H1 (cell line): Measurements from ENCODE around the gene KCTD16. TPM values are rescaled to one million over a fixed set of nuclear protein-coding genes. Genes with fewer than 3 reads are reported as not detected.

Experiments used
- CTCF ChIA-PET: fragments of 300-600 bp; sonication (Branson Sonifier 250); formaldehyde crosslinking; loops from one replicate; lab custom pipeline; 2021; ENCODE audit not compliant: partially characterized antibody; lab: Charles Lee
- POLR2A ChIA-PET: fragments of 300-600 bp; sonication (Branson Sonifier 250); formaldehyde crosslinking; loops from one replicate; lab custom pipeline; 2021; ENCODE audit warnings: inconsistent platforms; ENCODE audit not compliant: partially characterized antibody; lab: Charles Lee
- DNase-seq, 2 experiments: peaks; one replicate each; pipeline versions ENCODE4 v3.0.0 to v3.0.0-alpha.2; 2010 to 2022; ENCODE audit warnings: low spot score in 2 of 2, low read depth in 1 of 2, mixed read lengths in 1 of 2
- FAIRE-seq: peaks from 2 replicates; lab custom pipeline; 2011; peaks lifted over from hg19 to GRCh38; lab: Jason Lieb, UNC
- H2AFZ ChIP-seq: 2 replicates; pipeline ENCODE4 v1.8.1; 2012; ENCODE audit warnings: low read length, inconsistent platforms
- H2AK5ac ChIP-seq: 2 replicates; pipeline ENCODE4 v1.6.1; 2013; ENCODE audit warnings: low read depth, low read length
- H2BK120ac ChIP-seq: replicated peaks from 2 replicates; pipeline ENCODE3; 2013; ENCODE audit warnings: low read depth, low read length, inconsistent platforms
- H2BK12ac ChIP-seq: 2 replicates; pipeline ENCODE4 v1.6.1; 2013; ENCODE audit warnings: low read depth, low read length
- H2BK15ac ChIP-seq: 2 replicates; pipeline ENCODE4 v1.6.1; 2013; ENCODE audit warnings: low read length
- H2BK20ac ChIP-seq: 2 replicates; pipeline ENCODE4 v1.6.1; 2013; ENCODE audit warnings: low read length
- H2BK5ac ChIP-seq: 2 replicates; pipeline ENCODE4 v1.6.1; 2013; ENCODE audit warnings: low read depth, low read length
- H3K14ac ChIP-seq: 2 replicates; pipeline ENCODE4 v1.6.1; 2013; ENCODE audit warnings: inconsistent platforms; ENCODE audit not compliant: insufficient read length
- H3K18ac ChIP-seq: 2 replicates; pipeline ENCODE4 v1.6.1; 2013; ENCODE audit warnings: low read length; ENCODE audit errors: extremely low read depth
- H3K23ac ChIP-seq: 2 replicates; pipeline ENCODE4 v1.6.1; 2013; ENCODE audit warnings: inconsistent platforms; ENCODE audit not compliant: insufficient read length
- H3K23me2 ChIP-seq: 2 replicates; pipeline ENCODE4 v1.6.1; 2013; ENCODE audit warnings: low read depth, low read length
- H3K27ac ChIP-seq: 2 replicates; pipeline ENCODE4 v1.6.1; 2011; ENCODE audit warnings: low read depth, low read length, inconsistent platforms
- H3K27me3 ChIP-seq, 4 experiments: replicated peaks in 1 of 4; 1 replicate in 1 of 4; 2 replicates in 3 of 4; pipeline versions ENCODE4 v1.6.1 to v1.8.1; 2011 to 2013; ENCODE audit warnings: low read length in 3 of 4, mild to moderate bottlenecking in 3 of 4, inconsistent platforms in 2 of 4, mixed read lengths in 2 of 4, moderate library complexity in 1 of 4; ENCODE audit not compliant: control insufficient read depth in 3 of 4, insufficient read depth in 3 of 4; ENCODE audit errors: extremely low read depth in 1 of 4
- H3K36me3 ChIP-seq, 4 experiments: 2 replicates each; pipeline versions ENCODE4 v1.6.1 to v1.8.1; 2011 to 2013; ENCODE audit warnings: mild to moderate bottlenecking in 4 of 4, low read length in 3 of 4, moderate library complexity in 2 of 4, control low read depth in 1 of 4, inconsistent platforms in 1 of 4; ENCODE audit not compliant: insufficient read depth in 4 of 4, control insufficient read depth in 2 of 4
- H3K4ac ChIP-seq: replicated peaks from 2 replicates; pipeline ENCODE3; 2013; ENCODE audit warnings: low read length, low read depth, mixed read lengths, inconsistent platforms; ENCODE audit not compliant: insufficient read length
- H3K4me1 ChIP-seq, 4 experiments: replicated peaks in 1 of 4; 1 replicate in 1 of 4; 2 replicates in 3 of 4; pipeline versions ENCODE4 v1.6.1 to v1.8.1; 2011 to 2013; ENCODE audit warnings: low read length in 3 of 4, inconsistent platforms in 2 of 4, mixed read lengths in 1 of 4; ENCODE audit not compliant: insufficient read depth in 4 of 4, control insufficient read depth in 3 of 4
- H3K4me2 ChIP-seq, 2 experiments: 2 replicates each; pipeline versions ENCODE4 v1.6.1 to v1.8.1; 2011 to 2013; ENCODE audit warnings: low read depth in 2 of 2, low read length in 2 of 2, control low read depth in 1 of 2, inconsistent platforms in 1 of 2, mild to moderate bottlenecking in 1 of 2; ENCODE audit not compliant: insufficient read depth in 1 of 2
- H3K4me3 ChIP-seq, 4 experiments: fragments of 200-600, 300-600 bp in 1 of 4; sonication (generic), shearing (Covaris generic), sonication (Bioruptor Twin) in 1 of 4; 2 replicates each; pipeline versions ENCODE4 v1.5.1 to v1.8.1; 2011 to 2016; ENCODE audit warnings: low read length in 4 of 4, low read depth in 3 of 4, control low read depth in 2 of 4, inconsistent platforms in 2 of 4, mild to moderate bottlenecking in 2 of 4, mixed read lengths in 1 of 4, moderate library complexity in 1 of 4; ENCODE audit not compliant: insufficient read depth in 2 of 4; ENCODE audit errors: extremely low read depth in 1 of 4
- H3K56ac ChIP-seq: replicated peaks from 2 replicates; pipeline ENCODE3; 2013; ENCODE audit warnings: low read depth, mild to moderate bottlenecking, mixed read lengths, low read length, inconsistent platforms; ENCODE audit not compliant: insufficient read length
- H3K79me1 ChIP-seq: 2 replicates; pipeline ENCODE4 v1.6.1; 2013; ENCODE audit warnings: low read depth, low read length, control low read depth
- H3K79me2 ChIP-seq, 2 experiments: 2 replicates each; pipeline versions ENCODE4 v1.6.1 to v1.8.1; 2012 to 2013; ENCODE audit warnings: low read length in 2 of 2, mild to moderate bottlenecking in 2 of 2, inconsistent platforms in 1 of 2; ENCODE audit not compliant: insufficient read depth in 2 of 2, control insufficient read depth in 1 of 2
- H3K9ac ChIP-seq, 4 experiments: replicated peaks in 1 of 4; 1 replicate in 1 of 4; 2 replicates in 3 of 4; pipeline versions ENCODE4 v1.6.1 to v1.8.1; 2011 to 2013; ENCODE audit warnings: low read depth in 3 of 4, low read length in 3 of 4, control low read depth in 2 of 4, mild to moderate bottlenecking in 2 of 4, moderate library complexity in 2 of 4, inconsistent platforms in 1 of 4; ENCODE audit errors: extremely low read depth in 1 of 4
- H3K9me3 ChIP-seq, 2 experiments: 2 replicates each; pipeline versions ENCODE4 v1.6.1 to v1.8.1; 2012 to 2013; ENCODE audit warnings: mild to moderate bottlenecking in 2 of 2, moderate library complexity in 2 of 2, control low read depth in 1 of 2, inconsistent platforms in 1 of 2, low read depth in 1 of 2, low read length in 1 of 2, mixed read lengths in 1 of 2; ENCODE audit not compliant: insufficient read depth in 2 of 2
- H4K20me1 ChIP-seq, 2 experiments: replicated peaks in 1 of 2; 2 replicates each; pipeline versions ENCODE3 to v1.8.1; 2011 to 2013; ENCODE audit warnings: inconsistent platforms in 2 of 2, low read length in 2 of 2, mild to moderate bottlenecking in 1 of 2; ENCODE audit not compliant: insufficient read depth in 2 of 2, control insufficient read depth in 1 of 2
- H4K5ac ChIP-seq: 2 replicates; pipeline ENCODE4 v1.6.1; 2013; ENCODE audit warnings: low read length, low read depth, mixed read lengths, inconsistent platforms; ENCODE audit not compliant: insufficient read length
- H4K8ac ChIP-seq: 2 replicates; pipeline ENCODE4 v1.8.0; 2013; ENCODE audit warnings: mild to moderate bottlenecking, moderate library complexity, low read length, inconsistent platforms; ENCODE audit not compliant: insufficient read depth; ENCODE audit errors: extremely low read depth
- H4K91ac ChIP-seq: replicated peaks from 2 replicates; pipeline ENCODE3; 2013; ENCODE audit warnings: low read length, mixed read lengths, inconsistent platforms; ENCODE audit not compliant: insufficient read length
- ATF2 ChIP-seq: IDR thresholded peaks from 2 replicates; pipeline ENCODE4 v1.6.1; 2012; ENCODE audit warnings: low read length, inconsistent platforms
- ATF3 ChIP-seq: IDR thresholded peaks from 2 replicates; pipeline ENCODE4 v1.6.1; 2011; ENCODE audit warnings: low read depth, mild to moderate bottlenecking, low read length; ENCODE audit not compliant: insufficient read depth
- BCL11A ChIP-seq, 2 experiments: IDR thresholded peaks; one replicate each; pipeline ENCODE4 v1.6.1; 2011; ENCODE audit warnings: low read depth in 2 of 2, low read length in 2 of 2, mild to moderate bottlenecking in 2 of 2
- BRCA1 ChIP-seq: IDR thresholded peaks from 2 replicates; pipeline ENCODE4 v1.6.1; 2012; ENCODE audit warnings: low read depth, low read length, improper control_type of control experiment
- CBX5 ChIP-seq: fragments of 300-800, 300-1000 bp; sonication (generic); IDR thresholded peaks from 2 replicates; pipeline ENCODE4 v1.7.1; 2016; ENCODE audit warnings: antibody characterized with exemption, low read length, low read depth
- CBX8 ChIP-seq: fragments of 300-800, 300-1000 bp; sonication (generic); IDR thresholded peaks from 2 replicates; pipeline ENCODE4 v1.7.1; 2016; ENCODE audit warnings: low read depth, low read length, borderline replicate concordance
- CHD1 ChIP-seq: IDR thresholded peaks from 2 replicates; pipeline ENCODE4 v1.6.1; 2012; ENCODE audit warnings: low read depth, low read length, improper control_type of control experiment
- GTF2F1 ChIP-seq: IDR thresholded peaks from 2 replicates; pipeline ENCODE4 v1.6.1; 2012; ENCODE audit warnings: low read depth, low read length, improper control_type of control experiment, borderline replicate concordance
- KDM1A ChIP-seq: fragments of 200-600, 300-600 bp; sonication (generic); IDR thresholded peaks from 2 replicates; pipeline ENCODE4 v1.7.1; 2016; ENCODE audit warnings: mild to moderate bottlenecking, low read length, borderline replicate concordance
- KDM4A ChIP-seq: IDR thresholded peaks from one replicate; pipeline ENCODE4 v1.7.1; 2012; ENCODE audit warnings: low read depth, mild to moderate bottlenecking, moderate library complexity, low read length, inconsistent platforms; ENCODE audit not compliant: severe bottlenecking
- RXRA ChIP-seq: IDR thresholded peaks from 2 replicates; pipeline ENCODE4 v1.6.1; 2011; ENCODE audit warnings: low read depth, mild to moderate bottlenecking, low read length, moderate library complexity; ENCODE audit not compliant: insufficient read depth
- SP2 ChIP-seq: IDR thresholded peaks from 2 replicates; pipeline ENCODE4 v1.6.1; 2012; ENCODE audit warnings: mild to moderate bottlenecking, low read length, inconsistent platforms
- WGBS, 2 experiments: shearing (Covaris generic) in 1 of 2; methylation state at CpG; one replicate each; pipeline versions ENCODE4 v1.1.6 to v1.1.7; 2013 to 2015; ENCODE audit warnings: low lambda C conversion rate in 2 of 2, mixed read lengths in 2 of 2, inconsistent platforms in 1 of 2, low coverage in 1 of 2, missing lambda C conversion rate in 1 of 2; ENCODE audit not compliant: insufficient replicate concordance in 2 of 2, insufficient coverage in 1 of 2, insufficient read length in 1 of 2; ENCODE audit errors: extremely low coverage in 1 of 2, missing lambda C conversion rate in 1 of 2; 5-methylcytosine and 5-hydroxymethylcytosine counted together
- polyA plus RNA-seq, 7 experiments: library from polyadenylated mRNA; depleted of rRNA in 3 of 7; stranded (reverse) in 5 of 7; unstranded in 2 of 7; fragments of >200 nt in 5 of 7; fragments of 200-250 nt in 2 of 7; gene quantifications; 1 replicate in 5 of 7; 2 replicates in 1 of 7; 4 replicates in 1 of 7; pipeline versions ENCODE4 v1.2.1 to v1.2.3, GENCODE V29; 2011 to 2013; ENCODE audit warnings: missing spikeins in 2 of 7, mixed read lengths in 2 of 7
- total RNA-seq: library from RNA; stranded (reverse); fragmentation: NEBNext Ultra II Directional; extraction: Animal tissue kit (Norgen Biotek cat#: 25700); gene quantifications from 2 replicates; pipeline ENCODE4 v1.2.1, GENCODE V29; 2021

KCTD16 gene
- total and polyA plus RNA-seq, 2 of the 8 experiments (the other 6 are each of a cell fraction or from before 2014, with no cell fraction given): 0.03 to 0.24 TPM

DNA sequence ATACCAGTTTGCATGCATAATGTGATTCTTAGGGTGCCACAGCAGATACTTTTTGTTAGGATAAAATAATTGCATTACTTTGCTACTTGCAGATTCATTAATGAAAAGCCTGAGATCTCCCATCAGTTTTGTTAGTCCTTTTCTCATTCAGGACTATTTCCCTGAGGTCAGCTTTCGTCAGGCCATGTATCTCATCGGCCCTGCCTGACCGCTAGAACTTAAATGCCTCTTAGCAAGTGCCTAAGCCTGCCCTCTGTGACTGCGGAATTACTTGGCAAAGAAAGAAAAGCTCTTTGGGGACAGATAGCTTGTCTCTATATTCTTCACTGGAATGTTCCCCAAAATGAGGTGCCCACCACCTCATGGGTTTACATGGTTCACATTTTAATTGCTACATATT lies 147.8 kb downstream of the KCTD16 start:
- H3K4me3 ChIP-seq: no peak overlapping the region
- peaks cover 0 to 8% (median 6%) of the 10 kb centered on the region in 4 experiments; a peak in 3 of 7 replicates for H3K4me1 ChIP-seq
- H3K9ac ChIP-seq: no peak overlapping the region
- H4K5ac ChIP-seq: no peak overlapping the region
- no peak overlapping the region for H2AK5ac ChIP-seq
- 7% methylated on average over 4 of the region's 4 CpGs; no CpG with 5 or more reads in 1 of the 2 experiments for WGBS, 2 experiments
- no peak overlapping the region for H2BK5ac ChIP-seq
- FAIRE-seq: peak; percentile 76
- no peak overlapping the region for H3K56ac ChIP-seq
- H4K20me1 ChIP-seq: no peaks in the 10 kb centered on the region
- no peak overlapping the region for H3K4ac ChIP-seq
- H2AFZ ChIP-seq: no peak overlapping the region
- no peak overlapping the region for H2BK20ac ChIP-seq
- peak in 1 of 2 experiments; percentile 9 for DNase-seq
- H3K4me2 ChIP-seq: peak overlapping the region; percentile 18 to 40; a peak in 2 of 4 replicates
- H3K27me3 ChIP-seq: no peaks in the 10 kb centered on the region
- no peak overlapping the region for H4K91ac ChIP-seq
- H3K18ac ChIP-seq: no peak overlapping the region
- no peaks in the 10 kb centered on the region for H3K9me3 ChIP-seq
- POLR2A ChIA-PET: interaction anchor here (1.5 kb wide), 1 partner anchor 20 kb away, joined by 3 read pairs; no protein-coding TSS in a partner anchor
- H3K23ac ChIP-seq: no peak overlapping the region
- H3K79me2 ChIP-seq: no peaks in the 10 kb centered on the region
- no peak overlapping the region for H4K8ac ChIP-seq
- H3K79me1 ChIP-seq: no peaks in the 10 kb centered on the region
- H2BK12ac ChIP-seq: no peak overlapping the region
- no peaks in the 10 kb centered on the region for H3K23me2 ChIP-seq
- no peaks in the 10 kb centered on the region for H3K36me3 ChIP-seq
- CTCF ChIA-PET: interaction anchor here (0.7 to 1.7 kb wide), 2 partner anchors 115 to 819 kb away, joined by 3 to 7 read pairs; no protein-coding TSS in a partner anchor
- H3K14ac ChIP-seq: no peak overlapping the region
- H3K27ac ChIP-seq: no peak overlapping the region
- no peak overlapping the region for H2BK120ac ChIP-seq
- H2BK15ac ChIP-seq: no peak overlapping the region
- TF ChIP-seq RXRA: no peak
- TF ChIP-seq KDM1A: no peak
- TF ChIP-seq CHD1: no peak
- no peak for TF ChIP-seq CBX8
- no peak for TF ChIP-seq BCL11A (IDR thresholded peaks at IDR 0.05; ENCODE audit: low read depth in 2 of 2, low read length in 2 of 2)
- TF ChIP-seq KDM4A: no peak
- TF ChIP-seq ATF3: no peak
- TF ChIP-seq ATF2: no peak
- no peak for TF ChIP-seq GTF2F1
- no peak for TF ChIP-seq CBX5
- no peak for TF ChIP-seq BRCA1
- TF ChIP-seq SP2: no peak
